Panc1 (cell line): ENCODE results near the gene RAB26. TPM values are rescaled to one million over a fixed set of nuclear protein-coding genes. Genes with fewer than 3 reads are reported as not detected.

Source experiments
- ATAC-seq: fragments of 200-7000 bp; cut with Tn5 transposase; 2 replicates; pipeline ENCODE4 v1.9.1; 2020; ENCODE audit warnings: mild to moderate bottlenecking, moderate library complexity
- BruUV-seq: library from RNA; stranded (reverse); fragments of 400-500 nt; replicated peaks from 2 replicates; lab custom pipeline; 2021; lab: Mats Ljungman, UMichigan
- CTCF ChIA-PET: fragments of 300-600 bp; sonication (Branson Sonifier 250); formaldehyde crosslinking; loops from one replicate; lab custom pipeline; 2022; ENCODE audit warnings: antibody characterized with exemption; lab: Charles Lee
- POLR2A ChIA-PET: fragments of 300-600 bp; sonication (Branson Sonifier 250); formaldehyde crosslinking; loops from one replicate; lab custom pipeline; 2022; ENCODE audit warnings: antibody characterized with exemption; lab: Charles Lee
- DNase-seq: peaks from one replicate; pipeline ENCODE4 v3.0.0-alpha.2; 2010; ENCODE audit warnings: low read depth, low spot score
- H3K27ac ChIP-seq: 2 replicates; pipeline ENCODE4 v1.5.1; 2011; ENCODE audit warnings: mild to moderate bottlenecking, low read length, inconsistent platforms
- H3K27me3 ChIP-seq: fragments of 200-500 bp; sonication (Bioruptor generic); 2 replicates; pipeline ENCODE4 v1.6.0; 2014; ENCODE audit warnings: low read length, inconsistent platforms; ENCODE audit not compliant: control insufficient read depth, insufficient read depth
- H3K36me3 ChIP-seq: fragments of 200-500 bp; sonication (Bioruptor generic); 2 replicates; pipeline ENCODE4 v1.5.1; 2014; ENCODE audit warnings: inconsistent platforms, mild to moderate bottlenecking, low read length, moderate library complexity; ENCODE audit not compliant: control insufficient read depth, insufficient read depth
- H3K4me1 ChIP-seq: 2 replicates; pipeline ENCODE4 v1.5.1; 2011; ENCODE audit warnings: inconsistent platforms, mild to moderate bottlenecking, low read length, moderate library complexity; ENCODE audit not compliant: control insufficient read depth, insufficient read depth
- H3K4me3 ChIP-seq, 2 experiments: 2 replicates each; pipeline ENCODE4 v1.5.1; 2011 to 2012; ENCODE audit warnings: low read depth in 2 of 2, low read length in 2 of 2, mild to moderate bottlenecking in 2 of 2, inconsistent platforms in 1 of 2, moderate library complexity in 1 of 2
- H3K9me3 ChIP-seq: fragments of 200-500 bp; sonication (Bioruptor generic); 2 replicates; pipeline ENCODE4 v1.5.1; 2014; ENCODE audit warnings: low read depth, mild to moderate bottlenecking, inconsistent platforms, low read length, moderate library complexity; ENCODE audit not compliant: control insufficient read depth, insufficient read depth
- CTCF ChIP-seq: fragments of 450-650 bp; IDR thresholded peaks from 2 replicates; pipeline ENCODE4 v1.5.1; 2017; ENCODE audit warnings: mild to moderate bottlenecking
- POLR2AphosphoS5 ChIP-seq: IDR thresholded peaks from 2 replicates; pipeline ENCODE4 v1.6.1; 2012; ENCODE audit warnings: mild to moderate bottlenecking, low read depth, low read length, moderate library complexity
- REST ChIP-seq, 2 experiments: IDR thresholded peaks; 2 replicates each; pipeline ENCODE4 v1.6.1; 2011 to 2012; ENCODE audit warnings: low read depth in 2 of 2, control low read depth in 1 of 2, low read length in 1 of 2, mild to moderate bottlenecking in 1 of 2, moderate library complexity in 1 of 2; ENCODE audit not compliant: insufficient read depth in 1 of 2
- SIN3A ChIP-seq: IDR thresholded peaks from 2 replicates; pipeline ENCODE4 v1.6.1; 2012; ENCODE audit warnings: low read depth, mild to moderate bottlenecking, low read length, moderate library complexity, borderline replicate concordance; ENCODE audit not compliant: insufficient read depth
- TCF7L2 ChIP-seq: IDR thresholded peaks from 2 replicates; pipeline ENCODE4 v1.6.1; 2011; ENCODE audit warnings: mild to moderate bottlenecking, low read depth, low read length, inconsistent platforms
- in situ Hi-C: cut with HindIII; loops from 2 replicates; pipeline ENCODE4 v1.10.0; 2016; ENCODE audit warnings: low sequenced_read_pairs, low pct_unique_long_range_greater_than_20kb
- intact Hi-C: fragments of 100-400 bp; cut with micrococcal nuclease; formaldehyde crosslinking; loops from one replicate; pipeline ENCODE4 v1.10.0; 2022; ENCODE audit not compliant: unreplicated experiment
- total RNA-seq: library from RNA; stranded (reverse); gene quantifications from one replicate; pipeline ENCODE4 v1.2.1, GENCODE V29; 2021; ENCODE audit not compliant: unreplicated experiment

The RAB26 gene
- total RNA-seq, 1 experiment from 2014 or later = 92.2 TPM

- ATAC-seq = no peak
- Histone ChIP-seq H3K4me3 (no peak overlapping the region), H3K9me3 (no peaks in the 10 kb centered on the region), H3K36me3 (no peaks in the 10 kb centered on the region), H3K27ac (no peak overlapping the region), H3K4me1 (0 out of 2 replicates have a peak, but pooled peaks cover 5% of the 10 kb centered on the region), H3K27me3 (no peaks in the 10 kb centered on the region)
- in situ Hi-C loops (no loop called here), intact Hi-C loops (no loop called here)
- CTCF ChIA-PET = no interaction called here
- POLR2A ChIA-PET = no interaction called here
- TF ChIP-seq SIN3A = no peak
- no peak for TF ChIP-seq CTCF
- no peak for TF ChIP-seq TCF7L2
- no peak for TF ChIP-seq POLR2AphosphoS5
- no peak for TF ChIP-seq REST (IDR thresholded peaks at IDR 0.05; ENCODE audit: insufficient read depth in 1 of 2, low read depth in 2 of 2, low read length in 1 of 2)
- no peak for DNase-seq
- BruUV-seq = no TSS peak
Measured at GRCh38 chr16:2189252-2189893, 40.9 kb downstream of the RAB26 start.

GRCh38 chr16:2190002-2190658 is 41.7 kb downstream of the RAB26 start:
- H3K36me3 ChIP-seq = no peaks in the 10 kb centered on the region
- H3K9me3 ChIP-seq = no peaks in the 10 kb centered on the region
- in situ Hi-C loops (no loop called here), intact Hi-C loops (no loop called here)
- no peak for ATAC-seq
- TF ChIP-seq CTCF (no peak), REST (IDR thresholded peaks at IDR 0.05; ENCODE audit: insufficient read depth in 1 of 2, low read depth in 2 of 2, low read length in 1 of 2) (no peak), SIN3A (no peak), TCF7L2 (no peak), POLR2AphosphoS5 (no peak)
- H3K27ac ChIP-seq = no peak overlapping the region
- ChIA-PET POLR2A (no interaction called here), CTCF (no interaction called here)
- H3K27me3 ChIP-seq = no peaks in the 10 kb centered on the region
- H3K4me3 ChIP-seq = no peak overlapping the region
- BruUV-seq = no TSS peak
- peaks cover 5% of the 10 kb centered on the region; the same call in 1 of the 2 replicates for H3K4me1 ChIP-seq
- DNase-seq = no peak
